ENCODE results near the gene ANKMY2. TPM values are rescaled to one million over a fixed set of nuclear protein-coding genes. Genes with fewer than 3 reads are reported as not detected.

ANKMY2 gene
- total RNA-seq, 1 donor from 2014 or later = 10.9 TPM

- H3K4me3 ChIP-seq (ENCODE audit: low read depth, low read length) = no peak overlapping the region
- H3K27me3 ChIP-seq (ENCODE audit: control insufficient read depth, insufficient read depth, low read length) = no peaks in the 10 kb centered on the region
- TF ChIP-seq CTCF (IDR thresholded peaks at IDR 0.05; ENCODE audit: insufficient read depth, low read length, poor library complexity, severe bottlenecking) = no peak
- H3K36me3 ChIP-seq (ENCODE audit: control insufficient read depth, insufficient read depth, low read length) = no peaks in the 10 kb centered on the region
- DNase-seq (ENCODE audit: low read depth) = no peak
These were observed 18.3 kb downstream of the ANKMY2 start for GRCh38 chr7:16627236-16627635.

- H3K36me3 ChIP-seq (ENCODE audit: control insufficient read depth, insufficient read depth, low read length) = no peaks in the 10 kb centered on the region
- no peaks in the 10 kb centered on the region for H3K27me3 ChIP-seq (ENCODE audit: control insufficient read depth, insufficient read depth, low read length)
- TF ChIP-seq CTCF (IDR thresholded peaks at IDR 0.05; ENCODE audit: insufficient read depth, low read length, poor library complexity, severe bottlenecking) = no peak
- no peak for DNase-seq (ENCODE audit: low read depth)
- H3K4me3 ChIP-seq (ENCODE audit: low read depth, low read length) = no peak overlapping the region
These were observed 19.2 kb downstream of the ANKMY2 start for GRCh38 chr7:16626388-16626787.

- peaks cover 2% of the 10 kb centered on the region for H3K36me3 ChIP-seq (ENCODE audit: control insufficient read depth, insufficient read depth, low read length)
- DNase-seq (ENCODE audit: low read depth) = no peak
- no peak for TF ChIP-seq CTCF (IDR thresholded peaks at IDR 0.05; ENCODE audit: insufficient read depth, low read length, poor library complexity, severe bottlenecking)
These were observed 25.6 kb downstream of the ANKMY2 start for GRCh38 chr7:16619979-16620408.

GRCh38 chr7:16616542-16616941 lies 29.0 kb downstream of the ANKMY2 start:
- no peak for TF ChIP-seq CTCF (IDR thresholded peaks at IDR 0.05; ENCODE audit: insufficient read depth, low read length, poor library complexity, severe bottlenecking)
- Histone ChIP-seq H3K36me3 (ENCODE audit: control insufficient read depth, insufficient read depth, low read length) (peaks cover 2% of the 10 kb centered on the region), H3K4me3 (ENCODE audit: low read depth, low read length) (no peak overlapping the region), H3K27me3 (ENCODE audit: control insufficient read depth, insufficient read depth, low read length) (no peaks in the 10 kb centered on the region)
- no peak for DNase-seq (ENCODE audit: low read depth)

More at GRCh38 chr7:16619979-16620408, 25.6 kb downstream of the ANKMY2 start:
- Histone ChIP-seq H3K27me3 (ENCODE audit: control insufficient read depth, insufficient read depth, low read length) (no peaks in the 10 kb centered on the region), H3K4me3 (ENCODE audit: low read depth, low read length) (no peak overlapping the region)

- Histone ChIP-seq H3K36me3 (ENCODE audit: control insufficient read depth, insufficient read depth, low read length) (peaks cover 2% of the 10 kb centered on the region), H3K27me3 (ENCODE audit: control insufficient read depth, insufficient read depth, low read length) (no peaks in the 10 kb centered on the region), H3K4me3 (ENCODE audit: low read depth, low read length) (no peak overlapping the region)
- DNase-seq (ENCODE audit: low read depth) = no peak
- no peak for TF ChIP-seq CTCF (IDR thresholded peaks at IDR 0.05; ENCODE audit: insufficient read depth, low read length, poor library complexity, severe bottlenecking)
These were observed 29.4 kb downstream of the ANKMY2 start for GRCh38 chr7:16616122-16616521.

GRCh38 chr7:16615228-16615627 lies 30.3 kb downstream of the ANKMY2 start:
- no peak for DNase-seq (ENCODE audit: low read depth)
- no peak for TF ChIP-seq CTCF (IDR thresholded peaks at IDR 0.05; ENCODE audit: insufficient read depth, low read length, poor library complexity, severe bottlenecking)
- peaks cover 2% of the 10 kb centered on the region for H3K36me3 ChIP-seq (ENCODE audit: control insufficient read depth, insufficient read depth, low read length)

More at GRCh38 chr7:16615228-16615627, 30.3 kb downstream of the ANKMY2 start:
- H3K27me3 ChIP-seq (ENCODE audit: control insufficient read depth, insufficient read depth, low read length) = no peaks in the 10 kb centered on the region
- no peak overlapping the region for H3K4me3 ChIP-seq (ENCODE audit: low read depth, low read length)

Data from kidney epithelial cell (primary cell).